IMR-90 (cell line): Measurements from ENCODE around the gene MYO5A. TPM values are rescaled to one million over a fixed set of nuclear protein-coding genes. Genes with fewer than 3 reads are reported as not detected.
A peak's percentile ranks its signal among the peaks of the same experiment; 100 is the strongest.

Source experiments
- ATAC-seq: fragments of 200-7000 bp; cut with Tn5 transposase; 2 replicates; pipeline ENCODE4 v1.9.1; 2020; ENCODE audit warnings: low read depth, mild to moderate bottlenecking, moderate library complexity
- BruUV-seq: library from RNA; stranded (reverse); fragments of 400-500 nt; replicated peaks from 2 replicates; lab custom pipeline; 2021; lab: Mats Ljungman, UMichigan
- CTCF ChIA-PET: fragments of 300-600 bp; formaldehyde crosslinking; extraction: SDS; loops from one replicate; lab custom pipeline; 2021; ENCODE audit warnings: antibody characterized with exemption; lab: Yijun Ruan, JAX
- POLR2A ChIA-PET: fragments of 300-600 bp; sonication (Branson Sonifier 250); formaldehyde crosslinking; loops from one replicate; lab custom pipeline; 2022; ENCODE audit warnings: antibody characterized with exemption; ENCODE audit not compliant: unreplicated experiment; lab: Charles Lee
- DNase-seq: peaks from one replicate; pipeline ENCODE4 v3.0.0; 2013
- H2AFZ ChIP-seq: replicated peaks from 2 replicates; pipeline ENCODE3; 2013; ENCODE audit warnings: low read length, mild to moderate bottlenecking; ENCODE audit not compliant: poor library complexity
- H2AK5ac ChIP-seq: 2 replicates; pipeline ENCODE4 v1.6.1; 2013; ENCODE audit warnings: low read depth, low read length, inconsistent platforms
- H2AK9ac ChIP-seq: replicated peaks from 2 replicates; pipeline ENCODE3; 2013; ENCODE audit warnings: mild to moderate bottlenecking, low read depth, low read length, moderate library complexity; ENCODE audit not compliant: poor library complexity
- H2BK120ac ChIP-seq: 2 replicates; pipeline ENCODE4 v1.6.1; 2013; ENCODE audit warnings: low read depth, low read length, inconsistent platforms
- H2BK15ac ChIP-seq: 3 replicates; pipeline ENCODE4 v1.6.1; 2013; ENCODE audit warnings: low read depth, low read length, inconsistent platforms
- H2BK20ac ChIP-seq: 2 replicates; pipeline ENCODE4 v1.6.1; 2013; ENCODE audit warnings: low read depth, mild to moderate bottlenecking, inconsistent platforms, low read length, moderate library complexity
- H2BK5ac ChIP-seq: 2 replicates; pipeline ENCODE4 v1.6.1; 2013; ENCODE audit warnings: mild to moderate bottlenecking, low read depth, low read length, inconsistent platforms; ENCODE audit not compliant: poor library complexity, severe bottlenecking
- H3K14ac ChIP-seq: replicated peaks from 2 replicates; pipeline ENCODE4 v1.6.1; 2013; ENCODE audit warnings: low read depth, low read length, inconsistent platforms
- H3K18ac ChIP-seq: 2 replicates; pipeline ENCODE4 v1.6.1; 2013; ENCODE audit warnings: low read depth, low read length, control low read depth
- H3K23ac ChIP-seq: 2 replicates; pipeline ENCODE4 v1.6.1; 2013; ENCODE audit warnings: low read depth, low read length, inconsistent platforms
- H3K27ac ChIP-seq: 2 replicates; pipeline ENCODE4 v1.5.1; 2013; ENCODE audit warnings: mild to moderate bottlenecking, control low read depth, low read length; ENCODE audit not compliant: insufficient read depth
- H3K27me3 ChIP-seq: 2 replicates; pipeline ENCODE4 v1.6.1; 2013; ENCODE audit warnings: low read length; ENCODE audit not compliant: control insufficient read depth, insufficient read depth
- H3K36me3 ChIP-seq: 2 replicates; pipeline ENCODE4 v1.6.1; 2013; ENCODE audit warnings: low read length, mixed read lengths; ENCODE audit not compliant: control insufficient read depth, insufficient read depth
- H3K4ac ChIP-seq: 2 replicates; pipeline ENCODE4 v1.6.1; 2013; ENCODE audit warnings: low read depth, low read length, inconsistent platforms
- H3K4me1 ChIP-seq: 2 replicates; pipeline ENCODE4 v1.6.1; 2013; ENCODE audit warnings: low read length, mixed read lengths; ENCODE audit not compliant: control insufficient read depth, insufficient read depth
- H3K4me2 ChIP-seq: 2 replicates; pipeline ENCODE4 v1.6.1; 2013; ENCODE audit warnings: low read depth, mild to moderate bottlenecking, control low read depth, low read length, moderate library complexity
- H3K4me3 ChIP-seq: 2 replicates; pipeline ENCODE4 v1.5.1; 2013; ENCODE audit warnings: low read depth, mild to moderate bottlenecking, control low read depth, low read length, moderate library complexity; ENCODE audit not compliant: insufficient read depth
- H3K56ac ChIP-seq: 2 replicates; pipeline ENCODE4 v1.6.1; 2013; ENCODE audit warnings: low read length, inconsistent platforms; ENCODE audit not compliant: insufficient read depth; ENCODE audit errors: extremely low read depth
- H3K79me1 ChIP-seq, 2 experiments: 2 replicates each; pipeline ENCODE4 v1.6.1; 2013; ENCODE audit warnings: low read length in 2 of 2, inconsistent platforms in 1 of 2, low read depth in 1 of 2
- H3K9ac ChIP-seq: 2 replicates; pipeline ENCODE4 v1.6.1; 2013; ENCODE audit warnings: low read depth, low read length, control low read depth
- H3K9me1 ChIP-seq: 2 replicates; pipeline ENCODE4 v1.6.1; 2013; ENCODE audit warnings: low read length, inconsistent platforms; ENCODE audit not compliant: insufficient read depth
- H3K9me3 ChIP-seq: 2 replicates; pipeline ENCODE4 v1.6.1; 2013; ENCODE audit warnings: low read length; ENCODE audit not compliant: control insufficient read depth, insufficient read depth
- H4K20me1 ChIP-seq: 2 replicates; pipeline ENCODE4 v1.6.1; 2013; ENCODE audit warnings: low read length, inconsistent platforms; ENCODE audit not compliant: insufficient read depth
- H4K5ac ChIP-seq: 2 replicates; pipeline ENCODE4 v1.6.1; 2013; ENCODE audit warnings: mild to moderate bottlenecking, low read depth, low read length, control low read depth
- H4K8ac ChIP-seq, 2 experiments: 2 replicates each; pipeline ENCODE4 v1.6.1; 2013; ENCODE audit warnings: low read depth in 2 of 2, low read length in 2 of 2, control low read depth in 1 of 2, inconsistent platforms in 1 of 2
- H4K91ac ChIP-seq: 2 replicates; pipeline ENCODE4 v1.6.1; 2013; ENCODE audit warnings: low read depth, low read length, inconsistent platforms; ENCODE audit not compliant: insufficient read depth
- BHLHE40 ChIP-seq: fragments of 150-350 bp; IDR thresholded peaks from 2 replicates; pipeline ENCODE4 v1.6.1; 2016; ENCODE audit warnings: mild to moderate bottlenecking, low read depth, low read length
- CEBPB ChIP-seq: IDR thresholded peaks from 2 replicates; pipeline ENCODE4 v1.6.1; 2012; ENCODE audit warnings: low read depth, low read length, improper control_type of control experiment
- CTCF ChIP-seq: conservative IDR thresholded peaks from 2 replicates; pipeline ENCODE4 v1.5.1; 2012; ENCODE audit warnings: mild to moderate bottlenecking, low read depth, low read length, improper control_type of control experiment
- FOS ChIP-seq: fragments of 150-350 bp; IDR thresholded peaks from 2 replicates; pipeline ENCODE4 v1.6.1; 2016; ENCODE audit warnings: low read depth, low read length
- MAFK ChIP-seq: IDR thresholded peaks from 2 replicates; pipeline ENCODE4 v1.6.1; 2012; ENCODE audit warnings: low read depth, low read length, improper control_type of control experiment
- MXI1 ChIP-seq: IDR thresholded peaks from 2 replicates; pipeline ENCODE4 v1.6.1; 2012; ENCODE audit warnings: low read depth, mild to moderate bottlenecking, low read length, moderate library complexity, borderline replicate concordance
- NFE2L2 ChIP-seq: fragments of 150-350 bp; IDR thresholded peaks from 2 replicates; pipeline ENCODE4 v1.6.1; 2016; ENCODE audit warnings: low read depth, mild to moderate bottlenecking, low read length
- POLR2A ChIP-seq: IDR thresholded peaks from 2 replicates; pipeline ENCODE4 v1.6.1; 2012; ENCODE audit warnings: mild to moderate bottlenecking, low read depth, low read length
- RCOR1 ChIP-seq: IDR thresholded peaks from 2 replicates; pipeline ENCODE4 v1.6.1; 2012; ENCODE audit warnings: mild to moderate bottlenecking, low read length, improper control_type of control experiment; ENCODE audit not compliant: insufficient replicate concordance
- RFX5 ChIP-seq: IDR thresholded peaks from 2 replicates; pipeline ENCODE4 v1.8.0; 2012; ENCODE audit warnings: low read depth, mild to moderate bottlenecking, low read length, moderate library complexity
- SMC3 ChIP-seq: fragments of 150-350 bp; IDR thresholded peaks from 2 replicates; pipeline ENCODE4 v1.6.1; 2016; ENCODE audit warnings: low read depth, mild to moderate bottlenecking, antibody characterized with exemption, low read length, moderate library complexity
- USF2 ChIP-seq: fragments of 150-350 bp; IDR thresholded peaks from 2 replicates; pipeline ENCODE4 v1.6.1; 2017; ENCODE audit warnings: mild to moderate bottlenecking, antibody characterized with exemption, low read length, low read depth
- WGBS, 2 experiments: methylation state at CpG; one replicate each; pipeline versions ENCODE4 v1.1.5 to v1.1.7; 2013; ENCODE audit warnings: missing lambda C conversion rate in 2 of 2; ENCODE audit not compliant: insufficient read length in 1 of 2; ENCODE audit errors: extremely low coverage in 2 of 2; 5-methylcytosine and 5-hydroxymethylcytosine counted together
- dilution Hi-C: fragments of 300-500 bp; cut with HindIII; formaldehyde crosslinking; loops from one replicate; pipeline ENCODE4 v1.14.3; 2018; ENCODE audit warnings: low sequenced_read_pairs; ENCODE audit not compliant: unreplicated experiment
- in situ Hi-C: fragments of 300-500 bp; cut with MboI; formaldehyde crosslinking; loops from 3 replicates; pipeline ENCODE4 v1.14.3; 2019; ENCODE audit warnings: low sequenced_read_pairs, inconsistent platforms, mixed read lengths
- intact Hi-C: fragments of 100-400 bp; cut with micrococcal nuclease; formaldehyde crosslinking; loops from 2 replicates; pipeline ENCODE4 v1.10.0; 2022
- polyA plus RNA-seq, 3 experiments: library from polyadenylated mRNA; depleted of rRNA; stranded (reverse); fragments of >200 nt; gene quantifications; 2 replicates each; pipeline ENCODE4 v1.2.3, GENCODE V29; 2012; ENCODE audit warnings: low replicate concordance in 1 of 3
- total RNA-seq: library from RNA; depleted of rRNA; stranded (reverse); fragments of >200 nt; gene quantifications from 2 replicates; pipeline ENCODE4 v1.2.3, GENCODE V29; 2012

The MYO5A gene
- total and polyA plus RNA-seq, 2 of the 4 experiments (the other 2 are of a cell fraction), result 19.4 to 69.2 TPM

GRCh38 chr15:52324109-52324508, 204.6 kb downstream of the MYO5A start:
- TF ChIP-seq BHLHE40 (no peak), RCOR1 (no peak), CTCF (no peak), MAFK (no peak), CEBPB (no peak), MXI1 (no peak), NFE2L2 (no peak), USF2 (no peak), RFX5 (no peak), FOS (no peak), SMC3 (no peak), POLR2A (no peak)
- H2AK9ac ChIP-seq, result no peak overlapping the region
- no TSS peak for BruUV-seq
- H4K8ac ChIP-seq, result no peak overlapping the region
- ChIA-PET CTCF (no interaction called here), POLR2A (no interaction called here)
- no peak overlapping the region for H2BK15ac ChIP-seq
- ATAC-seq (peak; percentile 44; the same call in 1 of the 2 replicates), DNase-seq (no peak)
- H3K27ac ChIP-seq, result no peak overlapping the region
- no peak overlapping the region for H4K5ac ChIP-seq
- no peak overlapping the region for H3K56ac ChIP-seq
- peaks cover 2% of the 10 kb centered on the region; the same call in 1 of the 2 replicates for H3K4me1 ChIP-seq
- intact Hi-C loops (no loop called here), in situ Hi-C loops (no loop called here), dilution Hi-C loops (no loop called here)
- H3K4me2 ChIP-seq, result no peak overlapping the region
- no peak overlapping the region for H3K4ac ChIP-seq
- no peak overlapping the region for H2AFZ ChIP-seq
- no peak overlapping the region for H2AK5ac ChIP-seq
- no peak overlapping the region for H2BK5ac ChIP-seq
- WGBS, 2 experiments, result no CpG with 5 or more reads among the region's 1 CpG
- H3K23ac ChIP-seq, result no peak overlapping the region
- H2BK120ac ChIP-seq, result no peak overlapping the region
- H4K91ac ChIP-seq, result no peak overlapping the region
- H3K36me3 ChIP-seq, result peaks cover 8% of the 10 kb centered on the region
- no peak overlapping the region for H3K9ac ChIP-seq
- no peaks in the 10 kb centered on the region for H3K9me3 ChIP-seq
- no peak overlapping the region for H3K14ac ChIP-seq
- no peak overlapping the region for H3K4me3 ChIP-seq
- H4K20me1 ChIP-seq, result no peaks in the 10 kb centered on the region
- H3K79me1 ChIP-seq, result no peaks in the 10 kb centered on the region
- peaks cover 11% of the 10 kb centered on the region for H3K9me1 ChIP-seq
- H3K27me3 ChIP-seq, result no peaks in the 10 kb centered on the region
- no peak overlapping the region for H2BK20ac ChIP-seq
- no peak overlapping the region for H3K18ac ChIP-seq
